ENCODE data around the gene PRSS8.
"Not testable (repeated sequence)": the region's sequence is repeated elsewhere in the genome, so short reads cannot be mapped to it uniquely, and the experiment has no call there.

Gene PRSS8
- 0 reads per million in 3 donors for total RNA-seq

DNA sequence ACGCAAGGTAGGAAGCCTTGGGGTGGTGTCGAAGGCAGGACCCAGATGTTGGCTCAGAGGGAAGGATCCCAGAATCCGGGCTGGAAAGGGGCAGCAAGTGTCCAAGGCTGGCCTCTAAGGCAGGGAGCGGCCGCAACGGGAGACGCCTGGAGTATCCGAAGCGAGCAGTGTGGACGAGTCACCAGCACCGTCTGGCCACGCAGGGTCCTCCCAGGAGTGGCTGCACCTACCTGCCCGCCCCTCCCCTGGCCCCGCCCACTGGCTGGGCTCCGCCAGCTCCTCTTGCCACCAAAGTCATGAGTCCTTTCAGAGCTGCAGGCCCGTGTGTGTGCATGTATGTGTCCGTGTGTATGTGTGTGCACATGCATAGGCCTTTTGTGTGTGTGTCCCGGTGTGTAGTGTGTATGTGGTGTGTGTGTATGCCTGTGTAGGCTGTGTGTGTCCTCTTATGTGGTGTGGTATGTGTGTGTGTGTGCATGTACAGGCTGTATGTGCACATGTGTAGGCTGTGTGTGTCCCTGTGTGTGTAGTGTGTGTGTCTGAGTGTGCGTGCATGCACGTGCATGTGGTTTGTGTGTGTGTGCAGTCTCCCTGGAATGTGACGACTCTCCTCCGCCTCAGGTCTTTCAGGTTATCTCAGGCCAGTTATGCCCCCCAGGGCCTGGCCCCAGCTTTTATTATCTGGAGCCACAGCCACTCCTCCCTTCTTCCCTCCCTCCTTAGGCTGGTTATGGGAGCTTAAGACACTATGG, at the start of gene PRSS8:
Gene PRSS8, minus strand, starts transcription at position 193 of the 752 bp plus-strand sequence. CDS start 229 bp downstream, outside the sequence.
- H3K27ac ChIP-seq (ENCODE audit: insufficient read depth, low read length, poor library complexity, severe bottlenecking) = no peak within 1 kb of the TSS
- H3K4me1 ChIP-seq (ENCODE audit: control insufficient read depth, insufficient read depth, low read length, poor library complexity, severe bottlenecking) = no peaks in the 10 kb centered on the region
- H3K9me3 ChIP-seq (ENCODE audit: control insufficient read depth, low read length) = no peaks in the 10 kb centered on the region
- DNase-seq = no peak
- no peaks in the 10 kb centered on the region for H3K27me3 ChIP-seq (replicated peaks; ENCODE audit: control insufficient read depth, insufficient read depth, low read length, poor library complexity, severe bottlenecking)
- no peak within 1 kb of the TSS for H3K4me3 ChIP-seq (ENCODE audit: insufficient read depth, low read depth, low read length, poor library complexity, severe bottlenecking)
- peaks cover 20% of the 10 kb centered on the region for H3K36me3 ChIP-seq (ENCODE audit: control insufficient read depth, insufficient read depth, low read length)

DNA sequence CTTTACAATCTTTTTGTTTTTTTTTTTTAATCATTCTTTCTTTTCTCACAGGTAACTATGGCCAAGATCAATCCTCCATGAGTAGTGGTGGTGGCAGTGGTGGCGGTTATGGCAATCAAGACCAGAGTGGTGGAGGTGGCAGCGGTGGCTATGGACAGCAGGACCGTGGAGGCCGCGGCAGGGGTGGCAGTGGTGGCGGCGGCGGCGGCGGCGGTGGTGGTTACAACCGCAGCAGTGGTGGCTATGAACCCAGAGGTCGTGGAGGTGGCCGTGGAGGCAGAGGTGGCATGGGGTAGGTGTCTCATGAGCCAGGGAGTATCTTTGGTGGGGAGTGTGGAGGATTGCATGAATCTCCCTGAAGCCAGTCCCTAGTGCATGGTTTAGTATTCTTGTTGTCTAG, 49.4 kb upstream of the PRSS8 start:
- Histone ChIP-seq H3K27me3 (replicated peaks; ENCODE audit: control insufficient read depth, insufficient read depth, low read length, poor library complexity, severe bottlenecking) (no peaks in the 10 kb centered on the region), H3K9me3 (ENCODE audit: control insufficient read depth, low read length) (no peaks in the 10 kb centered on the region), H3K36me3 (ENCODE audit: control insufficient read depth, insufficient read depth, low read length) (peaks cover 80% of the 10 kb centered on the region), H3K4me1 (ENCODE audit: control insufficient read depth, insufficient read depth, low read length, poor library complexity, severe bottlenecking) (peaks cover 32% of the 10 kb centered on the region), H3K27ac (ENCODE audit: insufficient read depth, low read length, poor library complexity, severe bottlenecking) (no peak overlapping the region), H3K4me3 (ENCODE audit: insufficient read depth, low read depth, low read length, poor library complexity, severe bottlenecking) (no peak overlapping the region)
- no peak for DNase-seq

DNA sequence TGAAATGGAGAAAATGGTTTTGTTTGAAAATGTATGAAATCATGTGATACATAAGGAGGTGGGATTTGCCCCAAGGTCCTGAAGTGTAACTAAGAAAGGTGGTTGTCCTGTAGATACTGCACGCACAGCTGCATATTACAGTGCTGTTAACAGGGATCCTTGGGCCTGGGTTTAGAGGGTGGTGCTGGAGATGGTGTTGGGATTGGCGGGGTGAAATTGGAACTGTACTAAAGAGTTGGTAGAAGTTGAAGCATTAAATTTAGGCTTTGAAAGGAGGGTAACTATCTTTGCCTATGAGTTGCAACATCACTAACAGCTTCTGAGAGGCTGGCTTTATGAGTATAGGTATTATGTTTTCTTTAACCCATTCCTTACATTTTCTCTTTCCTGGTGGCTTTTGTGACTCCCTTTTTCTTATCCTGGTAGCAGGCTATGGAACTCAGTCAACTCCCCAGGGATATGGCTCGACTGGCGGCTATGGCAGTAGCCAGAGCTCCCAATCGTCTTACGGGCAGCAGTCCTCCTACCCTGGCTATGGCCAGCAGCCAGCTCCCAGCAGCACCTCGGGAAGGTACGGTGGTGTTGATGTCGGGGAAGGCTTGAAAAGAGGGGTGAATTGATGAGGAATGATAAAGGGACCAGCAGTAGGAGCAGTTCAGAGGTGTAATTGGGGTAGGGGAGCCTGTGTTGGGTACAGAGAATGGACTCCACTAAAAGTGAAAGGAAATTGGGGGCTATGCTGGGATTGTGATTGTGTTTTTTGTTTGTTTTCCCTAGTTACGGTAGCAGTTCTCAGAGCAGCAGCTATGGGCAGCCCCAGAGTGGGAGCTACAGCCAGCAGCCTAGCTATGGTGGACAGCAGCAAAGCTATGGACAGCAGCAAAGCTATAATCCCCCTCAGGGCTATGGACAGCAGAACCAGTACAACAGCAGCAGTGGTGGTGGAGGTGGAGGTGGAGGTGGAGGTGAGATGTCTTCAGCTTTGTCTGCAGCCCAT, 48.2 kb upstream of the PRSS8 start:
- H3K27ac ChIP-seq (ENCODE audit: insufficient read depth, low read length, poor library complexity, severe bottlenecking) = no peak overlapping the region
- peaks cover 69% of the 10 kb centered on the region for H3K36me3 ChIP-seq (ENCODE audit: control insufficient read depth, insufficient read depth, low read length)
- DNase-seq = no peak
- H3K9me3 ChIP-seq (ENCODE audit: control insufficient read depth, low read length) = no peaks in the 10 kb centered on the region
- H3K4me1 ChIP-seq (ENCODE audit: control insufficient read depth, insufficient read depth, low read length, poor library complexity, severe bottlenecking) = peaks cover 37% of the 10 kb centered on the region
- H3K27me3 ChIP-seq (replicated peaks; ENCODE audit: control insufficient read depth, insufficient read depth, low read length, poor library complexity, severe bottlenecking) = no peaks in the 10 kb centered on the region
- no peak overlapping the region for H3K4me3 ChIP-seq (ENCODE audit: insufficient read depth, low read depth, low read length, poor library complexity, severe bottlenecking)

DNA sequence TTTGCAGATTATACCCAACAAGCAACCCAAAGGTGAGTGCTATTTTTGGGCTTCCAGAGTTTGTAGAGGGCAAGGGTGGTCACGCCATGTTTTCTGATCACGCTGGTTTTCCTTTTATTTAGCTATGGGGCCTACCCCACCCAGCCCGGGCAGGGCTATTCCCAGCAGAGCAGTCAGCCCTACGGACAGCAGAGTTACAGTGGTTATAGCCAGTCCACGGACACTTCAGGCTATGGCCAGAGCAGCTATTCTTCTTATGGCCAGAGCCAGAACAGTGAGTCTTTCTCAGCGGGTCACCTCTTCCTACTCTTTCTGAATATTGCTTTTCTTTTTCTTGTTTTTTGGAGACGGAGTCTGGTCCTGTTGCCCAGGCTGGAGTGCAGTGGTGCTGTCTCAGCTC, 46.9 kb upstream of the PRSS8 start:
- Histone ChIP-seq H3K4me1 (ENCODE audit: control insufficient read depth, insufficient read depth, low read length, poor library complexity, severe bottlenecking) (peaks cover 50% of the 10 kb centered on the region), H3K27ac (ENCODE audit: insufficient read depth, low read length, poor library complexity, severe bottlenecking) (no peak overlapping the region)

DNA sequence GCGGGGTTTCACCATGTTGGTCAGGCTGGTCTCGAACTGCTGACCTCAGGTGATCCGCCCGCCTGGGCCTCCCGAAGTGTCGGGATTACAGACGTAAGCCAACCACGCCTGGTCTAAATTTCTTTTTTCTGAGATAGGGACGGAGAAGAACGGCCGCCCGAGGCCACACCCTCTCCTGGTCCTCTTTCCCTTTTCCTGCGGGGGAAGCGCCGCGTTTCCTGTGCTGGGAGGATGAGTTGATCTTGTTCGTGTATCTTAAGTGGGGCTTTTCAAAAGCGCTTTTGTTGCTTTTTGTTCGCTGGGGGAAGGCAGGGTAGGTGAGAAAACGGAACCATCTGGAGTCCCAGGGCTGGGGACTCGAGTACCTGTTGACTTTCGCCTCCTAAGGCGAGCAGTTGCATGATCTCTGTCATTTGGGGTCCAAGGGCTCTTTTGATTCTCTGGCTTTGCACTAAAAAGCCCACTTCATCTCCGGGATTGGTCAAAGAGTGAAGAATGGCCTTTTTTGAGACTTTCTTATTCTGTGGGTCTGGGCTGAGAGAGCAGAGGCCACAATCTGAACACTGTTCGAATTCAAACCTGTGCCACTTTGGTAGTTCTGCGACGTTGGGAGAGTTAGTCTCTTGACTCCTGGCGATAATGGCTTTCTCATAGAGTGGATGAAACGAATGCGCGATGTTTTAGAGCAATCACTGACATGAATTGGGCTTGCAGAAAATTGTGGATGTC, 45.7 kb upstream of the PRSS8 start:
- peaks cover 57% of the 10 kb centered on the region for H3K4me1 ChIP-seq (ENCODE audit: control insufficient read depth, insufficient read depth, low read length, poor library complexity, severe bottlenecking)
- H3K4me3 ChIP-seq (ENCODE audit: insufficient read depth, low read depth, low read length, poor library complexity, severe bottlenecking) = peak overlapping the region; percentile 98
- H3K27me3 ChIP-seq (replicated peaks; ENCODE audit: control insufficient read depth, insufficient read depth, low read length, poor library complexity, severe bottlenecking) = no peaks in the 10 kb centered on the region
- peaks cover 44% of the 10 kb centered on the region for H3K36me3 ChIP-seq (ENCODE audit: control insufficient read depth, insufficient read depth, low read length)
- no peaks in the 10 kb centered on the region for H3K9me3 ChIP-seq (ENCODE audit: control insufficient read depth, low read length)
- DNase-seq = peak in 1 of 3 donors; percentile 33
- H3K27ac ChIP-seq (ENCODE audit: insufficient read depth, low read length, poor library complexity, severe bottlenecking) = peak overlapping the region; percentile 93

More for the DNA sequence above, 46.9 kb upstream of the PRSS8 start:
- Histone ChIP-seq H3K4me3 (ENCODE audit: insufficient read depth, low read depth, low read length, poor library complexity, severe bottlenecking) (peak overlapping the region; percentile 98), H3K9me3 (ENCODE audit: control insufficient read depth, low read length) (no peaks in the 10 kb centered on the region), H3K36me3 (ENCODE audit: control insufficient read depth, insufficient read depth, low read length) (peaks cover 55% of the 10 kb centered on the region), H3K27me3 (replicated peaks; ENCODE audit: control insufficient read depth, insufficient read depth, low read length, poor library complexity, severe bottlenecking) (no peaks in the 10 kb centered on the region)
- no peak for DNase-seq

DNA sequence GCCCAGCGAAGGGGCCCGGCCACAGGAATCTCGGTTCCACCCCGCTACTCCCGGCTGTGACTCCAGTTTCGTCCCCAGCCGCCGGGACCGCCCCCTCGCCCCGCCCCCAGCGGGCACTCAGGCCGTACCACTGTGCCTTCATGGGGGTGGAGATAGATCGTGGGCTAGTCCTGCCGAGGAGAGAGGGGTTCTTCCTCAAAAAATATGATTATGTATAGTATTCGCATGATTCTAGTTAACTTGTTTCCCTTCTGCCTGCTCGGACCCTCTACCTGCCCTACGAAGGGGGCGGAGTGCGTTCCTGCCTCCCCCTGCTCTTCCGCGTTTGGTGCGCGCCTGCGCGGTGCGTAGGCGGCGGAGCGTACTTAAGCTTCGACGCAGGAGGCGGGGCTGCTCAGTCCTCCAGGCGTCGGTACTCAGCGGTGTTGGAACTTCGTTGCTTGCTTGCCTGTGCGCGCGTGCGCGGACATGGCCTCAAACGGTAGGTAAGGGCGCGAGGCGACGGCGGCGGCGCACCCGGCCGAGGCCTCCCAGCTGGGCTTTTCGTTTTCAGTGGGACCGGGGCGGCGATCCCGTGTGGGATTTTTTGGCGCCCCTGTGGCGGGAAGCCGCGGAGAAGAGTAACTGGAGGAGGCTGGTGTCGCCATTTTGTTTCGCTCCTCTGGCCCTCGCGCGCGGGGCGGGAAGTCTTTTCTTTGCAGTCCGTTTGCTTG, 44.4 kb upstream of the PRSS8 start, which contains the start of gene FUS:
Gene FUS, plus strand, starts transcription at position 393 of the 713 bp plus-strand sequence. Its CDS starts 76 bp downstream, at position 469.
- DNase-seq = peak; percentile 84 to 92 (median 86)
- peaks cover 30% of the 10 kb centered on the region for H3K36me3 ChIP-seq (ENCODE audit: control insufficient read depth, insufficient read depth, low read length)
- peaks cover 57% of the 10 kb centered on the region for H3K4me1 ChIP-seq (ENCODE audit: control insufficient read depth, insufficient read depth, low read length, poor library complexity, severe bottlenecking)
- peak within 1 kb of the TSS; percentile 98 for H3K4me3 ChIP-seq (ENCODE audit: insufficient read depth, low read depth, low read length, poor library complexity, severe bottlenecking)
- H3K27ac ChIP-seq (ENCODE audit: insufficient read depth, low read length, poor library complexity, severe bottlenecking) = peak within 1 kb of the TSS; percentile 93
- H3K27me3 ChIP-seq (replicated peaks; ENCODE audit: control insufficient read depth, insufficient read depth, low read length, poor library complexity, severe bottlenecking) = no peaks in the 10 kb centered on the region
- H3K9me3 ChIP-seq (ENCODE audit: control insufficient read depth, low read length) = no peaks in the 10 kb centered on the region

DNA sequence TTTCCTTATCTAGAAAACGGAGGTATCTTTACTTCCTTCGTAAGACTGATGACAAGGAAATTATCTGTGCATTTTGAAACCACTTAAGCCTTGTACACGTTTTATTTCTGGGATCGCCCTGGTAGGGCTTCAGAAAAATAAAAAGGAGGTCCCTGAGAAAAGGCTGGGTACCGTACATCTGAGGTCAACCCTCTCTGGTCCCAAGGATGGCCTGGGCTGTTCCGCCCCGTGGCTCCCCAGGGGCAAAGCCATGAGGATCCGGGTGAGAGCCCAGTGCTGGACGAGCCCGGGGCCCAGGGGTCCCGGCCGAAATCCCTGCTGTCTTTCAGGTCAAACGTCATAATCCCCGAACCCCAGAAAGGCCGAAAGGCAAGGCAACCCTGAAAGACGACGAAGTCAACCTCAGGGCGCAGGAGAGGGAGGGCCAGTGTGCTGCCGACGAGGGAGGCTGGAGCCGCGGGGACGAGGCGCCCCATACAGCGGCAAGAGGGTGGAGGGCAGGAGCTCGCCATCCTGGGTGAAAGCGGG, 43.8 kb upstream of the PRSS8 start:
- H3K9me3 ChIP-seq (ENCODE audit: control insufficient read depth, low read length) = no peaks in the 10 kb centered on the region
- peak overlapping the region; percentile 93 for H3K27ac ChIP-seq (ENCODE audit: insufficient read depth, low read length, poor library complexity, severe bottlenecking)
- H3K4me1 ChIP-seq (ENCODE audit: control insufficient read depth, insufficient read depth, low read length, poor library complexity, severe bottlenecking) = peaks cover 57% of the 10 kb centered on the region
- H3K4me3 ChIP-seq (ENCODE audit: insufficient read depth, low read depth, low read length, poor library complexity, severe bottlenecking) = peak overlapping the region; percentile 98
- DNase-seq = no peak
- no peaks in the 10 kb centered on the region for H3K27me3 ChIP-seq (replicated peaks; ENCODE audit: control insufficient read depth, insufficient read depth, low read length, poor library complexity, severe bottlenecking)
- peaks cover 26% of the 10 kb centered on the region for H3K36me3 ChIP-seq (ENCODE audit: control insufficient read depth, insufficient read depth, low read length)

DNA sequence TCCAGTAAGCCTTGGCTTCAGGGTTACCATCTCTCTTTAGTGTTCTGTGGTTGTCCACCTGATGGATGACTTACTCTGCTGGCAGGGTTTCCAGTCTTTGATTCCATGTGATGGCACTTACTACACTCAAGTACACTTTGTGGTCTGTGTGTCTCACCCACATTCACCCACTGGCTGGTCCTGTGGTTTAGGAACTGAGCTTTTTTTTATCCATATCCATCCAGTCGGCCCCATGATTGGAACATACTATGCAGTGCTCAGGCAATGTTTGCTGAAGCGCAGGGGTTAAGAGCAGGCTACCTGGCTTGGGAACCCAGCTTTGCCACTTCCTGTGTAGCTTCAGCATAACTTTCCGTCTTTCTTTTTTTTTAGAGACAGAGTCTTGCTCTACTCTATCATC, 41.6 kb upstream of the PRSS8 start:
- H3K4me1 ChIP-seq (ENCODE audit: control insufficient read depth, insufficient read depth, low read length, poor library complexity, severe bottlenecking) = peaks cover 36% of the 10 kb centered on the region
- H3K36me3 ChIP-seq (ENCODE audit: control insufficient read depth, insufficient read depth, low read length) = peaks cover 5% of the 10 kb centered on the region
- no peaks in the 10 kb centered on the region for H3K27me3 ChIP-seq (replicated peaks; ENCODE audit: control insufficient read depth, insufficient read depth, low read length, poor library complexity, severe bottlenecking)
- peak overlapping the region; percentile 14 for H3K27ac ChIP-seq (ENCODE audit: insufficient read depth, low read length, poor library complexity, severe bottlenecking)
- no peaks in the 10 kb centered on the region for H3K9me3 ChIP-seq (ENCODE audit: control insufficient read depth, low read length)
- DNase-seq = peak; percentile 36 to 50 (median 48)
- peak overlapping the region; percentile 20 for H3K4me3 ChIP-seq (ENCODE audit: insufficient read depth, low read depth, low read length, poor library complexity, severe bottlenecking)

DNA sequence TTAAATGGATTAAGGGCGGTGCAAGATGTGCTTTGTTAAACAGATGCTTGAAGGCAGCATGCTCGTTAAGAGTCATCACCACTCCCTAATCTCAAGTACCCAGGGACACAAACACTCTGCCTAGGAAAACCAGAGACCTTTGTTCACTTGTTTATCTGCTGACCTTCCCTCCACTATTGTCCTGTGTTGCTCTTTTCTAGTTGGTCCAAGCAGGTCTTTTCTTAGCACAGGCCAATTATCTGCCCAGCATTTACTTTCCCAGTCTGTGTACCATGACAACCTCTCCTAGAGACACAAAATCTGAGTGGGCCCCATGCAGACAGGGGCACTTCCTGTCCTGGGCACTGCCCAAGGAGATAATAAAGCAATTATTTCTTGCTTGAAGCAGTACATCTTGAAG, 34.5 kb upstream of the PRSS8 start:
- H3K36me3 ChIP-seq (ENCODE audit: control insufficient read depth, insufficient read depth, low read length); H3K27ac ChIP-seq (ENCODE audit: insufficient read depth, low read length, poor library complexity, severe bottlenecking); DNase-seq; H3K4me3 ChIP-seq (ENCODE audit: insufficient read depth, low read depth, low read length, poor library complexity, severe bottlenecking); H3K9me3 ChIP-seq (ENCODE audit: control insufficient read depth, low read length); H3K4me1 ChIP-seq (ENCODE audit: control insufficient read depth, insufficient read depth, low read length, poor library complexity, severe bottlenecking); H3K27me3 ChIP-seq (replicated peaks; ENCODE audit: control insufficient read depth, insufficient read depth, low read length, poor library complexity, severe bottlenecking): not testable (repeated sequence)

All from effector memory CD4-positive, alpha-beta T cell (primary cell).